H9 (cell line): ENCODE measurements around the gene SLC35A3. TPM values are rescaled to one million over a fixed set of nuclear protein-coding genes. Genes with fewer than 3 reads are reported as not detected.

Experiments
- DNase-seq: peaks from one replicate; pipeline ENCODE4 v3.0.0-alpha.2; 2017
- H2AFZ ChIP-seq: one replicate; pipeline ENCODE4 v1.6.1; 2013; ENCODE audit warnings: mild to moderate bottlenecking, low read length, control low read depth, moderate library complexity
- H2AK5ac ChIP-seq: 2 replicates; pipeline ENCODE4 v1.6.1; 2013; ENCODE audit warnings: low read length, control low read depth, mixed read lengths; ENCODE audit not compliant: insufficient read length
- H2BK120ac ChIP-seq: one replicate; pipeline ENCODE4 v1.6.1; 2013; ENCODE audit warnings: low read depth, mild to moderate bottlenecking, low read length, control low read depth, inconsistent platforms; ENCODE audit not compliant: poor library complexity, severe bottlenecking
- H2BK12ac ChIP-seq: 2 replicates; pipeline ENCODE4 v1.6.1; 2013; ENCODE audit warnings: low read length, control low read depth, mixed read lengths, low read depth; ENCODE audit not compliant: insufficient read length
- H2BK15ac ChIP-seq: 2 replicates; pipeline ENCODE4 v1.6.1; 2013; ENCODE audit warnings: low read depth, low read length, control low read depth
- H2BK20ac ChIP-seq: one replicate; pipeline ENCODE4 v1.6.1; 2013; ENCODE audit warnings: low read depth, mild to moderate bottlenecking, low read length, control low read depth, inconsistent platforms; ENCODE audit not compliant: poor library complexity, severe bottlenecking
- H2BK5ac ChIP-seq: 2 replicates; pipeline ENCODE4 v1.6.1; 2013; ENCODE audit warnings: low read length, control low read depth, mixed read lengths; ENCODE audit not compliant: insufficient read length
- H3K14ac ChIP-seq: 2 replicates; pipeline ENCODE4 v1.6.1; 2013; ENCODE audit warnings: low read length, control low read depth; ENCODE audit not compliant: insufficient read depth
- H3K18ac ChIP-seq: 2 replicates; pipeline ENCODE4 v1.6.1; 2013; ENCODE audit warnings: low read depth, mild to moderate bottlenecking, mixed read lengths, low read length, control low read depth; ENCODE audit not compliant: insufficient read length
- H3K23ac ChIP-seq: 2 replicates; pipeline ENCODE4 v1.6.1; 2013; ENCODE audit warnings: low read length, control low read depth, mixed read lengths, low read depth; ENCODE audit not compliant: insufficient read length
- H3K23me2 ChIP-seq: 2 replicates; pipeline ENCODE4 v1.6.1; 2013; ENCODE audit warnings: low read depth, mild to moderate bottlenecking, mixed read lengths, low read length, control low read depth; ENCODE audit not compliant: insufficient read length, poor library complexity, severe bottlenecking
- H3K27ac ChIP-seq: 2 replicates; pipeline ENCODE4 v1.5.1; 2013; ENCODE audit warnings: low read length, control low read depth, mixed read lengths, low read depth; ENCODE audit not compliant: insufficient read length
- H3K27me3 ChIP-seq: 2 replicates; pipeline ENCODE4 v1.6.1; 2013; ENCODE audit warnings: low read length, control low read depth, inconsistent platforms; ENCODE audit not compliant: insufficient read depth
- H3K4ac ChIP-seq: 2 replicates; pipeline ENCODE4 v1.6.1; 2013; ENCODE audit warnings: low read depth, mild to moderate bottlenecking, control low read depth, inconsistent platforms, low read length, moderate library complexity
- H3K4me1 ChIP-seq: 2 replicates; pipeline ENCODE4 v1.6.1; 2013; ENCODE audit warnings: low read length, control low read depth, inconsistent platforms; ENCODE audit not compliant: insufficient read depth
- H3K4me2 ChIP-seq: 2 replicates; pipeline ENCODE4 v1.6.1; 2013; ENCODE audit warnings: low read length, control low read depth, mixed read lengths; ENCODE audit not compliant: insufficient read length, insufficient read depth
- H3K56ac ChIP-seq: 2 replicates; pipeline ENCODE4 v1.6.1; 2013; ENCODE audit warnings: low read depth, mild to moderate bottlenecking, mixed read lengths, low read length, control low read depth; ENCODE audit not compliant: insufficient read length
- H3K79me1 ChIP-seq: 2 replicates; pipeline ENCODE4 v1.6.1; 2013; ENCODE audit warnings: low read depth, mild to moderate bottlenecking, moderate library complexity, low read length, control low read depth, inconsistent platforms; ENCODE audit not compliant: insufficient read depth, poor library complexity, severe bottlenecking
- H3K79me2 ChIP-seq: 2 replicates; pipeline ENCODE4 v1.6.1; 2013; ENCODE audit warnings: low read length, control low read depth, inconsistent platforms; ENCODE audit not compliant: insufficient read depth
- H3K9ac ChIP-seq: 2 replicates; pipeline ENCODE4 v1.6.1; 2013; ENCODE audit warnings: low read length, control low read depth, mixed read lengths; ENCODE audit not compliant: insufficient read length; ENCODE audit errors: extremely low read depth
- H3K9me3 ChIP-seq: one replicate; pipeline ENCODE4 v1.6.1; 2013; ENCODE audit warnings: low read depth, low read length, inconsistent platforms; ENCODE audit not compliant: control insufficient read depth
- H3T11ph ChIP-seq: one replicate; pipeline ENCODE4 v1.6.1; 2013; ENCODE audit warnings: mild to moderate bottlenecking, low read length, control low read depth, inconsistent platforms
- H4K20me1 ChIP-seq: one replicate; pipeline ENCODE4 v1.6.1; 2013; ENCODE audit not compliant: control insufficient read depth, insufficient read length, insufficient read depth
- H4K5ac ChIP-seq: 2 replicates; pipeline ENCODE4 v1.6.1; 2013; ENCODE audit warnings: low read depth, mild to moderate bottlenecking, mixed read lengths, low read length, control low read depth; ENCODE audit not compliant: insufficient read length
- H4K8ac ChIP-seq: replicated peaks from 2 replicates; pipeline ENCODE4 v1.6.1; 2013; ENCODE audit warnings: low read length, control low read depth, mixed read lengths, low read depth; ENCODE audit not compliant: insufficient read length
- H4K91ac ChIP-seq: 2 replicates; pipeline ENCODE4 v1.6.1; 2013; ENCODE audit warnings: low read depth, mild to moderate bottlenecking, moderate library complexity, mixed read lengths, low read length, control low read depth; ENCODE audit not compliant: insufficient read length
- H3K27ac Mint-ChIP-seq, 3 experiments: 2 replicates in 2 of 3; 3 replicates in 1 of 3; pipeline ENCODE4 v1.8.0; 2020 to 2021; ENCODE audit warnings: mixed read lengths in 3 of 3, mild to moderate bottlenecking in 1 of 3, moderate library complexity in 1 of 3
- H3K27me3 Mint-ChIP-seq: 2 replicates; pipeline ENCODE4 v1.8.0; 2021; ENCODE audit warnings: low read depth, mild to moderate bottlenecking, moderate library complexity, mixed read lengths
- H3K36me3 Mint-ChIP-seq, 3 experiments: 2 replicates in 2 of 3; 3 replicates in 1 of 3; pipeline ENCODE4 v1.8.0; 2020 to 2021; ENCODE audit warnings: low read depth in 3 of 3, mixed read lengths in 3 of 3; ENCODE audit not compliant: insufficient read depth in 1 of 3
- H3K4me1 Mint-ChIP-seq, 2 experiments: 2 replicates each; pipeline ENCODE4 v1.8.0; 2020; ENCODE audit warnings: mixed read lengths in 2 of 2
- H3K4me3 Mint-ChIP-seq, 2 experiments: 2 replicates in 1 of 2; 3 replicates in 1 of 2; pipeline ENCODE4 v1.8.0; 2020 to 2021; ENCODE audit warnings: mild to moderate bottlenecking in 2 of 2, mixed read lengths in 2 of 2, moderate library complexity in 1 of 2
- H3K9me3 Mint-ChIP-seq, 2 experiments: 2 replicates in 1 of 2; 3 replicates in 1 of 2; pipeline ENCODE4 v1.8.0; 2020; ENCODE audit warnings: mild to moderate bottlenecking in 2 of 2, mixed read lengths in 2 of 2, moderate library complexity in 1 of 2
- WGBS: extraction: QIAGEN DNeasy Blood & Tissue Kit; methylation state at CpG from one replicate; pipeline ENCODE4 v1.1.7; 2013; ENCODE audit warnings: missing lambda C conversion rate, low lambda C conversion rate, mixed read lengths; ENCODE audit not compliant: insufficient read length; ENCODE audit errors: extremely low coverage; 5-methylcytosine and 5-hydroxymethylcytosine counted together
- total RNA-seq: library from RNA; stranded (reverse); gene quantifications from 2 replicates; pipeline ENCODE4 v1.2.1, GENCODE V29; 2021
- TF ChIP-seq, protein P1 (sequence below): fragments of 200-600 bp; sonication (generic); conservative IDR thresholded peaks from 3 replicates; pipeline ENCODE4 v1.8.0; 2021; ENCODE audit warnings: antibody characterized with exemption, mild to moderate bottlenecking

Gene SLC35A3
- total RNA-seq, 1 experiment from 2014 or later: 15.1 TPM

DNA sequence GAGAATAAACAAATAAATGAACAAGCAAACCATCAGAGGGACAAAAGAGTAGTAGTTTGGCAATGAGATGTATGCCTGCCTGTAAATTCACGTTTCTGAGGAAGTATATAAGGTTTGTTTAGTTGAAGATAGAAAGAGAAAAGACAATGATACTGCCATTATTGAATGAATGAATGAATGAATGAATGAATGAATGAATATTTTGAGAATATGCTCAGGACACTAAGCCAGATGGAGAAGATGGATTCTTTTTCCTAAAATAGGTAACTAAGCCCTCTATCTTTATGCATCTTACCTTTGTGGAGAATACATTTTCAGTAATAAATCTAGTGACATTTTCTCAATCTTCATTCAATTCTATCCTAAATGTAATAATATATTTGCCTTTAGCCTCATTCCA, 49.4 kb downstream of the SLC35A3 start:
- Histone ChIP-seq H3K9ac (no peak overlapping the region), H4K91ac (no peak overlapping the region), H3K4me2 (no peak overlapping the region), H3K23ac (no peak overlapping the region), H3K9me3 (no peaks in the 10 kb centered on the region), H3T11ph (no peak overlapping the region), H4K8ac (no peak overlapping the region), H2AK5ac (no peak overlapping the region), H3K23me2 (no peaks in the 10 kb centered on the region), H3K14ac (no peak overlapping the region), H2AFZ (no peak overlapping the region), H3K56ac (no peak overlapping the region), H2BK12ac (no peak overlapping the region), H3K4me1 (no peaks in the 10 kb centered on the region), H3K18ac (no peak overlapping the region), H4K20me1 (no peaks in the 10 kb centered on the region), H2BK20ac (no peak overlapping the region), H2BK120ac (no peak overlapping the region), H3K27me3 (no peaks in the 10 kb centered on the region), H3K27ac (no peak overlapping the region), H3K4ac (no peak overlapping the region), H2BK15ac (no peak overlapping the region), H4K5ac (no peak overlapping the region), H2BK5ac (no peak overlapping the region), H3K79me2 (no peaks in the 10 kb centered on the region), H3K79me1 (no peaks in the 10 kb centered on the region)
- no peaks in the 10 kb centered on the region for H3K9me3 Mint-ChIP-seq
- H3K4me3 Mint-ChIP-seq: no peak overlapping the region
- no peaks in the 10 kb centered on the region for H3K4me1 Mint-ChIP-seq
- H3K27ac Mint-ChIP-seq: no peak overlapping the region
- DNase-seq: no peak
- peaks cover 0 to 8% (median 1%) of the 10 kb centered on the region in 3 experiments; a peak in 3 of 7 replicates for H3K36me3 Mint-ChIP-seq
- WGBS: no CpG with 5 or more reads among the region's 1 CpG
- no peaks in the 10 kb centered on the region for H3K27me3 Mint-ChIP-seq
- TF ChIP-seq, protein P1, sequence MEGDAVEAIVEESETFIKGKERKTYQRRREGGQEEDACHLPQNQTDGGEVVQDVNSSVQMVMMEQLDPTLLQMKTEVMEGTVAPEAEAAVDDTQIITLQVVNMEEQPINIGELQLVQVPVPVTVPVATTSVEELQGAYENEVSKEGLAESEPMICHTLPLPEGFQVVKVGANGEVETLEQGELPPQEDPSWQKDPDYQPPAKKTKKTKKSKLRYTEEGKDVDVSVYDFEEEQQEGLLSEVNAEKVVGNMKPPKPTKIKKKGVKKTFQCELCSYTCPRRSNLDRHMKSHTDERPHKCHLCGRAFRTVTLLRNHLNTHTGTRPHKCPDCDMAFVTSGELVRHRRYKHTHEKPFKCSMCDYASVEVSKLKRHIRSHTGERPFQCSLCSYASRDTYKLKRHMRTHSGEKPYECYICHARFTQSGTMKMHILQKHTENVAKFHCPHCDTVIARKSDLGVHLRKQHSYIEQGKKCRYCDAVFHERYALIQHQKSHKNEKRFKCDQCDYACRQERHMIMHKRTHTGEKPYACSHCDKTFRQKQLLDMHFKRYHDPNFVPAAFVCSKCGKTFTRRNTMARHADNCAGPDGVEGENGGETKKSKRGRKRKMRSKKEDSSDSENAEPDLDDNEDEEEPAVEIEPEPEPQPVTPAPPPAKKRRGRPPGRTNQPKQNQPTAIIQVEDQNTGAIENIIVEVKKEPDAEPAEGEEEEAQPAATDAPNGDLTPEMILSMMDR: no peak
